Stomach (tissue), 4 donors: ENCODE measurements around the gene ZNF506.
"Not testable (repeated sequence)": the region's sequence is repeated elsewhere in the genome, so short reads cannot be mapped to it uniquely, and the experiment has no call there.

Experiments used
- CTCF ChIP-seq, 7 experiments: fragments of 450-650 bp in 4 of 7; fragments of 200-600 bp in 3 of 7; sonication (generic) in 3 of 7; IDR thresholded peaks; one replicate each; pipeline ENCODE4 v1.5.1; 2016 to 2019; ENCODE audit warnings: antibody characterized with exemption in 7 of 7, control low read depth in 2 of 7, mild to moderate bottlenecking in 1 of 7
- EP300 ChIP-seq: sonication (generic); formaldehyde crosslinking; IDR thresholded peaks from one replicate; pipeline ENCODE4 v1.6.1; 2017; ENCODE audit warnings: antibody characterized with exemption

- not testable (repeated sequence) for TF ChIP-seq EP300; CTCF (IDR thresholded peaks at IDR 0.05)
These were observed 9.6 kb downstream of the ZNF506 start for GRCh38 chr19:19811999-19812398.
